Thymus (tissue), 14 donors: ENCODE data around the gene GNGT1. TPM values are rescaled to one million over a fixed set of nuclear protein-coding genes. Genes with fewer than 3 reads are reported as not detected.

Experiments used
- DNase-seq, 9 donors: peaks; one replicate each; pipeline ENCODE4 v3.0.0-alpha.2; 2013; ENCODE audit warnings: low spot score in 9 of 9, low read depth in 6 of 9, missing footprints in 1 of 9
- H3K27ac ChIP-seq, 2 donors: one replicate each; pipeline ENCODE4 v1.5.1; 2013; ENCODE audit warnings: control low read depth in 1 of 2, low read depth in 1 of 2, low read length in 1 of 2, mild to moderate bottlenecking in 1 of 2, moderate library complexity in 1 of 2
- H3K27me3 ChIP-seq, 2 donors: one replicate each; pipeline ENCODE4 v1.5.1; 2013; ENCODE audit warnings: low read length in 1 of 2; ENCODE audit not compliant: control insufficient read depth in 2 of 2, insufficient read depth in 1 of 2
- H3K36me3 ChIP-seq, 2 donors: one replicate each; pipeline ENCODE4 v1.5.1; 2013; ENCODE audit warnings: low read length in 1 of 2, mild to moderate bottlenecking in 1 of 2, moderate library complexity in 1 of 2; ENCODE audit not compliant: control insufficient read depth in 2 of 2, insufficient read depth in 2 of 2
- H3K4me1 ChIP-seq, 2 donors: one replicate each; pipeline ENCODE4 v1.5.1; 2013; ENCODE audit warnings: low read length in 2 of 2; ENCODE audit not compliant: control insufficient read depth in 2 of 2, insufficient read depth in 2 of 2
- H3K4me3 ChIP-seq, 2 donors: one replicate each; pipeline ENCODE4 v1.5.1; 2013; ENCODE audit warnings: low read length in 2 of 2, control low read depth in 1 of 2, mild to moderate bottlenecking in 1 of 2
- H3K9me3 ChIP-seq, 2 donors: one replicate each; pipeline ENCODE4 v1.5.1; 2013; ENCODE audit warnings: low read length in 1 of 2, mild to moderate bottlenecking in 1 of 2; ENCODE audit not compliant: control insufficient read depth in 2 of 2, insufficient read depth in 1 of 2
- WGBS: extraction: QIAGEN DNeasy Blood & Tissue Kit; methylation state at CpG from one replicate; pipeline ENCODE4 v1.1.7; 2013; 5-methylcytosine and 5-hydroxymethylcytosine counted together
- long read RNA-seq, 10 donors: transcript quantifications; one replicate each; lab custom pipeline, GENCODE V29; 2026
- polyA plus RNA-seq: library from polyadenylated mRNA; stranded (reverse); fragments of 200-250 nt; gene quantifications from one replicate; pipeline ENCODE4 v1.2.3, GENCODE V29; 2013
- total RNA-seq: library from RNA; stranded (reverse); fragments of 120-200 nt; gene quantifications from one replicate; pipeline ENCODE4 v1.2.4, GENCODE V29; 2013
- donor health status: healthy.

Gene GNGT1
- total RNA-seq (0.76 TPM), polyA plus RNA-seq (3.3 TPM)
- long read RNA-seq, donor 1, partial matches to known transcripts, result 0 of 1 reads
- long read RNA-seq, donor 1, other reads (novel, unspliced or antisense), result 0 of 1 reads
- long read RNA-seq, donor 2, result 0 reads
- long read RNA-seq, donor 3, result 0 reads
- long read RNA-seq, donor 4, result 0 reads
- long read RNA-seq, donor 5, partial matches to known transcripts, result 11 of 12 reads
- long read RNA-seq, donor 5, other reads (novel, unspliced or antisense), result 0 of 12 reads
- long read RNA-seq, donor 6, partial matches to known transcripts, result 8 of 42 reads
- long read RNA-seq, donor 6, other reads (novel, unspliced or antisense), result 34 of 42 reads
- long read RNA-seq, donor 7, result 0 reads
- long read RNA-seq, donor 8, partial matches to known transcripts, result 0 of 12 reads
- long read RNA-seq, donor 8, other reads (novel, unspliced or antisense), result 12 of 12 reads
- long read RNA-seq, donor 9, partial matches to known transcripts, result 0 of 1 reads
- long read RNA-seq, donor 9, other reads (novel, unspliced or antisense), result 0 of 1 reads
- long read RNA-seq, donor 10, result 0 reads

- WGBS, result 96% methylated on average over 3 of the region's 3 CpGs
Observed at GRCh38 chr7:93906267-93906666, at the start of gene GNGT1. Gene GNGT1 (plus strand): TSS chr7:93906567. CDS start chr7:93906747, 180 bp downstream.

GRCh38 chr7:93858857-93859256, 47.5 kb upstream of the GNGT1 start:
- 98% methylated on average over 2 of the region's 2 CpGs for whole genome bisulfite sequencing

More at GRCh38 chr7:93906267-93906666, at the start of gene GNGT1:
- Histone ChIP-seq H3K27me3 (no peaks in the 10 kb centered on the region), H3K4me3 (no peak within 1 kb of the TSS), H3K27ac (no peak within 1 kb of the TSS), H3K9me3 (no peaks in the 10 kb centered on the region), H3K4me1 (no peaks in the 10 kb centered on the region), H3K36me3 (no peaks in the 10 kb centered on the region)
- no peak for DNase-seq

GRCh38 chr7:93860261-93860660, 46.1 kb upstream of the GNGT1 start:
- no peaks in the 10 kb centered on the region for H3K36me3 ChIP-seq
- H3K27me3 ChIP-seq, result no peaks in the 10 kb centered on the region
- no peaks in the 10 kb centered on the region for H3K9me3 ChIP-seq
- no peak for DNase-seq
- no peaks in the 10 kb centered on the region for H3K4me1 ChIP-seq
- H3K27ac ChIP-seq, result no peak overlapping the region
- 95% methylated on average over 1 of the region's 1 CpG for WGBS
- H3K4me3 ChIP-seq, result no peak overlapping the region

More at GRCh38 chr7:93858857-93859256, 47.5 kb upstream of the GNGT1 start:
- Histone ChIP-seq H3K27me3 (no peaks in the 10 kb centered on the region), H3K36me3 (no peaks in the 10 kb centered on the region), H3K4me3 (no peak overlapping the region), H3K27ac (no peak overlapping the region), H3K9me3 (no peaks in the 10 kb centered on the region), H3K4me1 (no peaks in the 10 kb centered on the region)
- no peak for DNase-seq

- Histone ChIP-seq H3K36me3 (no peaks in the 10 kb centered on the region), H3K4me3 (no peak overlapping the region), H3K4me1 (no peaks in the 10 kb centered on the region), H3K9me3 (no peaks in the 10 kb centered on the region), H3K27ac (no peak overlapping the region), H3K27me3 (no peaks in the 10 kb centered on the region)
- DNase-seq, result no peak
- WGBS, result 91% methylated on average over 4 of the region's 4 CpGs
Observed at GRCh38 chr7:93861325-93861949, 44.9 kb upstream of the GNGT1 start.

- no peaks in the 10 kb centered on the region for H3K9me3 ChIP-seq
- no peak for DNase-seq
- H3K27ac ChIP-seq, result no peak overlapping the region
- H3K27me3 ChIP-seq, result no peaks in the 10 kb centered on the region
- H3K4me1 ChIP-seq, result no peaks in the 10 kb centered on the region
- H3K36me3 ChIP-seq, result no peaks in the 10 kb centered on the region
- H3K4me3 ChIP-seq, result no peak overlapping the region
- 94% methylated on average over 2 of the region's 2 CpGs for WGBS
Observed at GRCh38 chr7:93862651-93863050, 43.7 kb upstream of the GNGT1 start.

- WGBS, result 97% methylated on average over 3 of the region's 3 CpGs
- H3K27me3 ChIP-seq, result no peaks in the 10 kb centered on the region
- no peaks in the 10 kb centered on the region for H3K9me3 ChIP-seq
- DNase-seq, result no peak
- no peak overlapping the region for H3K4me3 ChIP-seq
- no peaks in the 10 kb centered on the region for H3K36me3 ChIP-seq
- no peak overlapping the region for H3K27ac ChIP-seq
- no peaks in the 10 kb centered on the region for H3K4me1 ChIP-seq
Observed at GRCh38 chr7:93866886-93867285, 39.5 kb upstream of the GNGT1 start.

GRCh38 chr7:93873998-93874574, 32.3 kb upstream of the GNGT1 start:
- WGBS, result 94% methylated on average over 1 of the region's 1 CpG
- Histone ChIP-seq H3K27me3 (no peaks in the 10 kb centered on the region), H3K9me3 (no peaks in the 10 kb centered on the region), H3K27ac (no peak overlapping the region), H3K4me1 (no peaks in the 10 kb centered on the region), H3K36me3 (no peaks in the 10 kb centered on the region), H3K4me3 (no peak overlapping the region)
- DNase-seq, result no peak

GRCh38 chr7:93877742-93878141, 28.6 kb upstream of the GNGT1 start:
- no peaks in the 10 kb centered on the region for H3K27me3 ChIP-seq
- no peaks in the 10 kb centered on the region for H3K36me3 ChIP-seq
- H3K4me3 ChIP-seq, result no peak overlapping the region
- no peaks in the 10 kb centered on the region for H3K9me3 ChIP-seq
- H3K4me1 ChIP-seq, result no peaks in the 10 kb centered on the region
- no peak for DNase-seq
- no peak overlapping the region for H3K27ac ChIP-seq
- 93% methylated on average over 3 of the region's 3 CpGs for WGBS

- Histone ChIP-seq H3K9me3 (no peaks in the 10 kb centered on the region), H3K27ac (no peak overlapping the region), H3K36me3 (no peaks in the 10 kb centered on the region), H3K4me1 (no peaks in the 10 kb centered on the region), H3K27me3 (no peaks in the 10 kb centered on the region), H3K4me3 (no peak overlapping the region)
- DNase-seq, result no peak
Observed at GRCh38 chr7:93879356-93879755, 27.0 kb upstream of the GNGT1 start.
